ENCODE data around the gene HS3ST5. TPM values are rescaled to one million over a fixed set of nuclear protein-coding genes. Genes with fewer than 3 reads are reported as not detected.

HS3ST5 gene
- total and polyA plus RNA-seq, 2 experiments from 2014 or later = 2.8 to 3.5 TPM

- no peak overlapping the region for H2AFZ ChIP-seq
- H3K4me3 ChIP-seq = no peak overlapping the region
- Mint-ChIP-seq H3K4me3 (no peak overlapping the region), H3K27ac (peak overlapping the region; percentile 63; the same call in 1 of the 2 replicates), H3K36me3 (ENCODE audit: low read depth) (0 out of 3 replicates have a peak, but pooled peaks cover 3% of the 10 kb centered on the region), H3K4me1 (peaks cover 37% of the 10 kb centered on the region), H3K9me3 (no peaks in the 10 kb centered on the region), H3K27me3 (ENCODE audit: insufficient read depth, low read depth, poor library complexity) (no peaks in the 10 kb centered on the region)
- DNase-seq (ENCODE audit: low spot score) (no peak), ATAC-seq (no peak)
- H3K4me1 ChIP-seq (ENCODE audit: insufficient read depth) = peaks cover 52% of the 10 kb centered on the region
- H4K20me1 ChIP-seq (replicated peaks; ENCODE audit: insufficient read depth) = no peaks in the 10 kb centered on the region
- no peaks in the 10 kb centered on the region for H3K79me2 ChIP-seq (replicated peaks; ENCODE audit: insufficient read depth)
- no peak for TF ChIP-seq ZNF331 (CRISPR knock-in tag; IDR thresholded peaks at IDR 0.05; ENCODE audit: low read depth)
- TF ChIP-seq ZNF114 (CRISPR knock-in tag; IDR thresholded peaks at IDR 0.05) = no peak
- TF ChIP-seq POLR2AphosphoS5 (IDR thresholded peaks at IDR 0.05; ENCODE audit: low read depth) = no peak
- TF ChIP-seq STAT1 (IDR thresholded peaks at IDR 0.05; ENCODE audit: unreplicated experiment) = no peak
- TF ChIP-seq ETS1 (IDR thresholded peaks at IDR 0.05) = no peak
- TF ChIP-seq ZNF462 (CRISPR knock-in tag; IDR thresholded peaks at IDR 0.05) = no peak
- no peak for TF ChIP-seq NANOG (IDR thresholded peaks at IDR 0.05; ENCODE audit: borderline replicate concordance)
- no peak for TF ChIP-seq REST (IDR thresholded peaks at IDR 0.05; ENCODE audit: unreplicated experiment)
- no peak for TF ChIP-seq JUNB (IDR thresholded peaks at IDR 0.05; ENCODE audit: unreplicated experiment)
- TF ChIP-seq EZH2phosphoT487 (IDR thresholded peaks at IDR 0.05; ENCODE audit: unreplicated experiment) = no peak
- TF ChIP-seq CTCF (conservative IDR thresholded peaks at IDR 0.05; ENCODE audit: low read depth in 2 of 2) = no peak
- no peak for TF ChIP-seq CREB1 (CRISPR knock-in tag; IDR thresholded peaks at IDR 0.05; ENCODE audit: low read depth)
- no peak for TF ChIP-seq EZH2 (IDR thresholded peaks at IDR 0.05; ENCODE audit: low read depth, unreplicated experiment)
- no peaks in the 10 kb centered on the region for H3K36me3 ChIP-seq (ENCODE audit: insufficient read depth)
- H3K27me3 ChIP-seq (ENCODE audit: insufficient read depth) = no peaks in the 10 kb centered on the region
- H3K9me2 ChIP-seq (ENCODE audit: insufficient read depth) = no peaks in the 10 kb centered on the region
- peak overlapping the region; percentile 10; the same call in 1 of the 2 replicates for H3K4me2 ChIP-seq
- H3K27ac ChIP-seq (ENCODE audit: low read depth) = no peak overlapping the region
- H3F3A ChIP-seq (replicated peaks; ENCODE audit: low read depth) = no peaks in the 10 kb centered on the region
Observed at GRCh38 chr6:114194362-114195026, 148.3 kb downstream of the HS3ST5 start.

Data from GM23338 (cell line).